GM18526 (cell line): ENCODE data around the gene AKAP13.

Experiments used
- POLR2A ChIP-seq: IDR thresholded peaks from 3 replicates; pipeline ENCODE4 v1.6.1; 2011; ENCODE audit not compliant: insufficient read length; ENCODE audit errors: extremely low read depth

Gene AKAP13

GRCh38 chr15:85764649-85765277, 384.4 kb downstream of the AKAP13 start:
- no peak for TF ChIP-seq POLR2A

GRCh38 chr15:85766001-85766831, 385.8 kb downstream of the AKAP13 start:
- no peak for TF ChIP-seq POLR2A

GRCh38 chr15:85767785-85768529, 387.6 kb downstream of the AKAP13 start:
- no peak for TF ChIP-seq POLR2A

GRCh38 chr15:85768595-85769168, 388.3 kb downstream of the AKAP13 start:
- no peak for TF ChIP-seq POLR2A

GRCh38 chr15:85769182-85769900, 388.9 kb downstream of the AKAP13 start:
- TF ChIP-seq POLR2A = no peak

GRCh38 chr15:85770096-85771041, 390.0 kb downstream of the AKAP13 start:
- TF ChIP-seq POLR2A = no peak

GRCh38 chr15:85771271-85771670, 390.9 kb downstream of the AKAP13 start:
- no peak for TF ChIP-seq POLR2A

GRCh38 chr15:85771781-85772445, 391.5 kb downstream of the AKAP13 start:
- no peak for TF ChIP-seq POLR2A

- TF ChIP-seq POLR2A = no peak
These were observed 392.3 kb downstream of the AKAP13 start for GRCh38 chr15:85772668-85773067.

GRCh38 chr15:85773249-85773648, 392.8 kb downstream of the AKAP13 start:
- TF ChIP-seq POLR2A = no peak

GRCh38 chr15:85773970-85774369, 393.6 kb downstream of the AKAP13 start:
- no peak for TF ChIP-seq POLR2A

- no peak for TF ChIP-seq POLR2A
These were observed 397.1 kb downstream of the AKAP13 start for GRCh38 chr15:85777250-85778106.
